ENCODE measurements around the gene TAB3. TPM values are rescaled to one million over a fixed set of nuclear protein-coding genes. Genes with fewer than 3 reads are reported as not detected.

The TAB3 gene
- total and polyA plus RNA-seq, 2 donors from 2014 or later: 7.9 to 26.9 TPM

- TF ChIP-seq CTCF (IDR thresholded peaks at IDR 0.05; ENCODE audit: borderline replicate concordance, extremely low read depth, insufficient read depth): no peak
- peaks cover 0 to 4% (median 0%) of the 10 kb centered on the region in 3 donors for H3K4me1 ChIP-seq (ENCODE audit: control insufficient read depth in 2 of 3, insufficient read depth in 2 of 3, low read depth in 1 of 3, low read length in 3 of 3)
- H3K27me3 ChIP-seq (ENCODE audit: control insufficient read depth, insufficient read depth, low read length): peaks cover 2% of the 10 kb centered on the region
- H3K4me3 ChIP-seq (ENCODE audit: low read length in 3 of 3): no peak overlapping the region
- H3K9ac ChIP-seq (ENCODE audit: low read length in 3 of 3): no peak overlapping the region
- no peak overlapping the region for H3K27ac ChIP-seq (ENCODE audit: low read depth in 2 of 2, low read length in 2 of 2)
- DNase-seq: no peak
- H3K9me3 ChIP-seq (ENCODE audit: control insufficient read depth in 2 of 3, insufficient read depth in 1 of 3, low read length in 3 of 3): no peaks in the 10 kb centered on the region
- intact Hi-C loops (cut with DNase I): no loop called here
- no peaks in the 10 kb centered on the region for H3K36me3 ChIP-seq (ENCODE audit: control insufficient read depth in 2 of 3, insufficient read depth in 3 of 3, low read length in 3 of 3)
- no peak for FAIRE-seq
Measured at GRCh38 chrX:30885136-30885535, 3.9 kb downstream of the TAB3 start.

- Histone ChIP-seq H3K36me3 (ENCODE audit: control insufficient read depth in 2 of 3, insufficient read depth in 3 of 3, low read length in 3 of 3) (no peaks in the 10 kb centered on the region), H3K27me3 (ENCODE audit: control insufficient read depth, insufficient read depth, low read length) (peaks cover 2% of the 10 kb centered on the region), H3K9me3 (ENCODE audit: control insufficient read depth in 2 of 3, insufficient read depth in 1 of 3, low read length in 3 of 3) (no peaks in the 10 kb centered on the region), H3K4me1 (ENCODE audit: control insufficient read depth in 2 of 3, insufficient read depth in 2 of 3, low read depth in 1 of 3, low read length in 3 of 3) (peaks cover 0 to 4% (median 0%) of the 10 kb centered on the region in 3 donors), H3K27ac (ENCODE audit: low read depth in 2 of 2, low read length in 2 of 2) (no peak overlapping the region), H3K4me3 (ENCODE audit: low read length in 3 of 3) (no peak overlapping the region), H3K9ac (ENCODE audit: low read length in 3 of 3) (no peak overlapping the region)
- no peak for TF ChIP-seq CTCF (IDR thresholded peaks at IDR 0.05; ENCODE audit: borderline replicate concordance, extremely low read depth, insufficient read depth)
- FAIRE-seq (no peak), DNase-seq (no peak)
- intact Hi-C loops (cut with DNase I): no loop called here
Measured at GRCh38 chrX:30883138-30883537, 5.9 kb downstream of the TAB3 start.

- H3K4me1 ChIP-seq (ENCODE audit: control insufficient read depth in 2 of 3, insufficient read depth in 2 of 3, low read depth in 1 of 3, low read length in 3 of 3): peaks cover 0 to 4% (median 0%) of the 10 kb centered on the region in 3 donors
- no peak for FAIRE-seq
- H3K27me3 ChIP-seq (ENCODE audit: control insufficient read depth, insufficient read depth, low read length): peaks cover 2% of the 10 kb centered on the region
- DNase-seq: no peak
- no peaks in the 10 kb centered on the region for H3K9me3 ChIP-seq (ENCODE audit: control insufficient read depth in 2 of 3, insufficient read depth in 1 of 3, low read length in 3 of 3)
- no peaks in the 10 kb centered on the region for H3K36me3 ChIP-seq (ENCODE audit: control insufficient read depth in 2 of 3, insufficient read depth in 3 of 3, low read length in 3 of 3)
- H3K9ac ChIP-seq (ENCODE audit: low read length in 3 of 3): no peak overlapping the region
- no peak overlapping the region for H3K27ac ChIP-seq (ENCODE audit: low read depth in 2 of 2, low read length in 2 of 2)
- TF ChIP-seq CTCF (IDR thresholded peaks at IDR 0.05; ENCODE audit: borderline replicate concordance, extremely low read depth, insufficient read depth): no peak
- intact Hi-C loops (cut with DNase I): no loop called here
- no peak overlapping the region for H3K4me3 ChIP-seq (ENCODE audit: low read length in 3 of 3)
Measured at GRCh38 chrX:30881797-30882196, 7.3 kb downstream of the TAB3 start.

GRCh38 chrX:30881390-30881789 is 7.7 kb downstream of the TAB3 start:
- Histone ChIP-seq H3K27me3 (ENCODE audit: control insufficient read depth, insufficient read depth, low read length) (peaks cover 2% of the 10 kb centered on the region), H3K4me3 (ENCODE audit: low read length in 3 of 3) (no peak overlapping the region), H3K36me3 (ENCODE audit: control insufficient read depth in 2 of 3, insufficient read depth in 3 of 3, low read length in 3 of 3) (no peaks in the 10 kb centered on the region), H3K9me3 (ENCODE audit: control insufficient read depth in 2 of 3, insufficient read depth in 1 of 3, low read length in 3 of 3) (no peaks in the 10 kb centered on the region), H3K27ac (ENCODE audit: low read depth in 2 of 2, low read length in 2 of 2) (no peak overlapping the region), H3K4me1 (ENCODE audit: control insufficient read depth in 2 of 3, insufficient read depth in 2 of 3, low read depth in 1 of 3, low read length in 3 of 3) (peaks cover 0 to 4% (median 0%) of the 10 kb centered on the region in 3 donors), H3K9ac (ENCODE audit: low read length in 3 of 3) (no peak overlapping the region)
- DNase-seq (no peak), FAIRE-seq (peak; percentile 38)
- intact Hi-C loops (cut with DNase I): no loop called here
- no peak for TF ChIP-seq CTCF (IDR thresholded peaks at IDR 0.05; ENCODE audit: borderline replicate concordance, extremely low read depth, insufficient read depth)

All from kidney (tissue), 14 donors.